Activated CD8-positive, alpha-beta memory T cell treated with anti-CD3 and anti-CD28 coated beads, Interleukin-2, amount 50 U/mL, for 1 hour (primary cell): Measurements from ENCODE around the gene LDAH.
"Not testable (repeated sequence)": the region's sequence is repeated elsewhere in the genome, so short reads cannot be mapped to it uniquely, and the experiment has no call there.

Experiments used
- DNase-seq: peaks from one replicate; pipeline ENCODE4 v3.0.0-alpha.2; 2020; ENCODE audit errors: extremely low read depth

Gene LDAH

GRCh38 chr2:20723543-20723942 is 99.4 kb downstream of the LDAH start:
- no peak for DNase-seq

GRCh38 chr2:20722592-20723240 is 100.2 kb downstream of the LDAH start:
- DNase-seq, result no peak

- no peak for DNase-seq
Observed at GRCh38 chr2:20717641-20718040, 105.3 kb downstream of the LDAH start.

- DNase-seq, result not testable (repeated sequence)
Observed at GRCh38 chr2:20716164-20716563, 106.7 kb downstream of the LDAH start.

- not testable (repeated sequence) for DNase-seq
Observed at GRCh38 chr2:20714412-20714811, 108.5 kb downstream of the LDAH start.

- not testable (repeated sequence) for DNase-seq
Observed at GRCh38 chr2:20713585-20713984, 109.3 kb downstream of the LDAH start.

GRCh38 chr2:20711641-20712040 is 111.3 kb downstream of the LDAH start:
- not testable (repeated sequence) for DNase-seq

- DNase-seq, result no peak
Observed at GRCh38 chr2:20707601-20708000, 115.3 kb downstream of the LDAH start.

- no peak for DNase-seq
Observed at GRCh38 chr2:20706786-20707185, 116.1 kb downstream of the LDAH start.

GRCh38 chr2:20706217-20706616 is 116.7 kb downstream of the LDAH start:
- DNase-seq, result no peak

- DNase-seq, result no peak
Observed at GRCh38 chr2:20704886-20705285, 118.0 kb downstream of the LDAH start.

GRCh38 chr2:20702563-20702962 is 120.3 kb downstream of the LDAH start:
- DNase-seq, result no peak

GRCh38 chr2:20698916-20699613 is 123.8 kb downstream of the LDAH start:
- no peak for DNase-seq

- DNase-seq, result no peak
Observed at GRCh38 chr2:20697322-20697934, 125.5 kb downstream of the LDAH start.

GRCh38 chr2:20696366-20696765 is 126.5 kb downstream of the LDAH start:
- no peak for DNase-seq

- DNase-seq, result no peak
Observed at GRCh38 chr2:20693317-20693716, 129.6 kb downstream of the LDAH start.

GRCh38 chr2:20692081-20692480 is 130.8 kb downstream of the LDAH start:
- DNase-seq, result no peak

GRCh38 chr2:20691076-20691734 is 131.7 kb downstream of the LDAH start:
- DNase-seq, result no peak

GRCh38 chr2:20689428-20690264 is 133.3 kb downstream of the LDAH start:
- DNase-seq, result no peak

- no peak for DNase-seq
Observed at GRCh38 chr2:20687260-20687832, 135.6 kb downstream of the LDAH start.

GRCh38 chr2:20684581-20685063 is 138.3 kb downstream of the LDAH start:
- no peak for DNase-seq
